Brain microvascular endothelial cell (primary cell): ENCODE data around the gene MROH2B.

ENCODE experiments used
- DNase-seq: peaks from one replicate; pipeline ENCODE4 v3.0.0-alpha.2; 2020
- H3K27ac ChIP-seq: fragments of 250-450 bp; sonication (Bioruptor Pico); 2 replicates; pipeline ENCODE4 v1.5.1; 2020; ENCODE audit warnings: mild to moderate bottlenecking, moderate library complexity
- H3K27me3 ChIP-seq: fragments of 250-450 bp; sonication (Bioruptor Pico); replicated peaks from 2 replicates; pipeline ENCODE4 v1.5.1; 2020; ENCODE audit warnings: mild to moderate bottlenecking
- H3K36me3 ChIP-seq: fragments of 250-450 bp; sonication (Bioruptor Pico); replicated peaks from 2 replicates; pipeline ENCODE4 v1.5.1; 2020; ENCODE audit warnings: mild to moderate bottlenecking
- H3K4me3 ChIP-seq: 2 replicates; pipeline ENCODE4 v1.5.1; 2011; ENCODE audit warnings: low read depth, mild to moderate bottlenecking, control low read depth, low read length, moderate library complexity
- CTCF ChIP-seq: IDR thresholded peaks from 2 replicates; pipeline ENCODE4 v1.5.1; 2011; ENCODE audit warnings: low read depth, mild to moderate bottlenecking, moderate library complexity, low read length, control low read depth, inconsistent platforms; ENCODE audit errors: missing control alignments
- in situ Hi-C: cut with HindIII; loops from 2 replicates; pipeline ENCODE4 v1.10.0; 2017; ENCODE audit warnings: low sequenced_read_pairs, low pct_ligation_motif_present

Gene MROH2B

GRCh38 chr5:41071242-41071641, at the start of gene MROH2B:
TSS of gene MROH2B (minus strand) at chr5:41071342. CDS start at chr5:41070852, 490 bp downstream.
- TF ChIP-seq CTCF = no peak
- H3K27ac ChIP-seq = no peak within 1 kb of the TSS

DNA sequence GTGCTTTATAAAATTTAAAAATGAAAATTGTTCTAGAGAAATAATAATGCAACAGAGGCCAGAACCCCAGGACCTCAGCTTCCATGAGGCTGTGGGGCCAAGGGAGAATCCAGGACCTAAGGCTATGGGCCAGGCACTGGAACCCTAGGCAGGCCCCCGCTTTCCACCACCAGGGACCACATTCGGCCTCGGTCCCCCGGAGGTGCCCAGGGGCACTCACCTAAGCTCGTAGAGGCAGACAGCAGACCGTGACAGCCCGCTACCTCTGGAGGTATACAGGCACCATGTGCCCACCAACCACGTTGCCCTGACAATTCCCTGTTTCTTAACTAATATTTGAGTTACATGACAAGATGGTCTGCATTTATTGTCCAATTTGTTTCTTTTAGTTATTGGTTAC, 49.5 kb upstream of the MROH2B start:
- in situ Hi-C loops = no loop called here
- no peak for TF ChIP-seq CTCF

More at GRCh38 chr5:41071242-41071641, at the start of gene MROH2B:
- Histone ChIP-seq H3K36me3 (no peaks in the 10 kb centered on the region), H3K27me3 (no peaks in the 10 kb centered on the region), H3K4me3 (no peak within 1 kb of the TSS)
- no peak for DNase-seq
- in situ Hi-C loops = no loop called here

GRCh38 chr5:41118177-41118576, 47.0 kb upstream of the MROH2B start:
- DNase-seq = no peak
- Histone ChIP-seq H3K27me3 (no peaks in the 10 kb centered on the region), H3K4me3 (no peak overlapping the region), H3K27ac (no peak overlapping the region), H3K36me3 (no peaks in the 10 kb centered on the region)
- in situ Hi-C loops = no loop called here
- peak; percentile 26 for TF ChIP-seq CTCF

More for the DNA sequence above, 49.5 kb upstream of the MROH2B start:
- no peaks in the 10 kb centered on the region for H3K36me3 ChIP-seq
- H3K27me3 ChIP-seq = no peaks in the 10 kb centered on the region
- DNase-seq = no peak
- no peak overlapping the region for H3K4me3 ChIP-seq
- no peak overlapping the region for H3K27ac ChIP-seq

GRCh38 chr5:41115281-41115680, 44.1 kb upstream of the MROH2B start:
- in situ Hi-C loops = no loop called here
- Histone ChIP-seq H3K27ac (no peak overlapping the region), H3K27me3 (no peaks in the 10 kb centered on the region), H3K4me3 (no peak overlapping the region), H3K36me3 (no peaks in the 10 kb centered on the region)
- TF ChIP-seq CTCF = no peak
- peak; percentile 65 for DNase-seq

DNA sequence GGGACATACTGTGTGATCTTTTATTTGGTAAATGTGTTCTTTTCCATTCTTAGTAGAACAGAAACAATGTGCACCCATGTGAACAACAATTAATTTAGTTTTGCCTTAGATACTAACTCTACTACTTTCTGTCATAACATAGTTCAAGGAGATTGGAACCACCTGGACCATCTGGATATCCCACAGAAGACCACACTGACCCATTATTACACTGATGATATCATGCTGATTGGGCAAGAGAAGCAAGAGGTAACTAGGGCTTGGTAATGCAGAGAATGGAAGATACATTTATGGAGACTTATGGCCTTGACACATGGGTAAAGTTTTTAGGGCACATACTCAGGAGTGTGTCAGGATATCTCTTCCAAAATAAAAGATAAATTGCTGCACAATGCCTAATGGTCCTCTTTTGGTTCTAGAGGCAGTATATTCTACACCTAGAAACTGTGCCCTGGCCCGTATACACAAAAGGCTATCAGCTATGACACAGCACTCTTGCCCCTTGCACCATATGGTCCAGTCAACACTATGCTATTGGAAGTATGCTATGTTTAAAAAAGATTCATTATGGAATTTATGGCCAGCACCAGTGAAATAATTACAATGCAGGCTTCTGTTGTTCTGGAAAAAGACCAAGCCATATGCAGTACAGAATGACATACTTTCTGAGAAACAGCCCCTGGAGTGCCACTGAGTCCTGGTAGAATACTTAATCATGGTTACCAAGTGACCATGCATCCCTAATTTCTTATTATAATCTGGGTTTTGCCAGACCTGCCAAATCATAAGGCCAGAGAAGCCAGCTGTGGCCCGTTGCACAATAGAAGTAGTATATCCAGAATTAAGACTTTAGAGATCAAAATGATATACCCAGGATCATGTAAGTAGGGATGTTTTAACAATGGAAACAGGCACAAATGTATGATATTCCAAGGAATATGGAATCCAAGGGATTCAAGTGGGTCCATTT, 41.6 kb upstream of the MROH2B start:
- TF ChIP-seq CTCF = no peak
- no peak for DNase-seq
- Histone ChIP-seq H3K36me3 (no peaks in the 10 kb centered on the region), H3K4me3 (no peak overlapping the region), H3K27me3 (no peaks in the 10 kb centered on the region), H3K27ac (no peak overlapping the region)
- in situ Hi-C loops = no loop called here

DNA sequence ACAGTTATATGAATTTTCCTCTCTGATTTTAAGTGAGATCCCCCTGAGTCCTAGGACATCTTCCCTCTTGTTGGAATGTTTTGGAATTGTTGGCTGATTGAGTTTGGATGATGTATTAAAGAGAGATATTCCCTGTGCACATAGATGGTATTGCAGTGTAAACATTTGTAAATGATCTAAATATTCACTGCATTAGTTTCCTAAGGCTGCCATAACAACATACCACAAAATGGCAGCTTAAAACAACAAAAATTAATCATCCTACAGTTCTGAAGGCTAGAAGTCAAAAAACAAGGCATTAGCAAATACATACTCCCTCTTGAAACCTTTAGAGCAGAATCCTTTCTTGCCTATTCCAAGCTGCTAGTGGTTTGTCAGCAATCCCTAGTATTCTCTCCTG, 38.0 kb upstream of the MROH2B start:
- DNase-seq = no peak
- H3K36me3 ChIP-seq = no peaks in the 10 kb centered on the region
- no peak overlapping the region for H3K4me3 ChIP-seq
- H3K27ac ChIP-seq = no peak overlapping the region
- in situ Hi-C loops = no loop called here
- no peaks in the 10 kb centered on the region for H3K27me3 ChIP-seq
- no peak for TF ChIP-seq CTCF
